ENCODE data around the gene SIRPA.
"Not testable (repeated sequence)": the region's sequence is repeated elsewhere in the genome, so short reads cannot be mapped to it uniquely, and the experiment has no call there.

Gene SIRPA

GRCh38 chr20:1909097-1909496 lies 13.9 kb downstream of the SIRPA start:
- no peak for DNase-seq

DNA sequence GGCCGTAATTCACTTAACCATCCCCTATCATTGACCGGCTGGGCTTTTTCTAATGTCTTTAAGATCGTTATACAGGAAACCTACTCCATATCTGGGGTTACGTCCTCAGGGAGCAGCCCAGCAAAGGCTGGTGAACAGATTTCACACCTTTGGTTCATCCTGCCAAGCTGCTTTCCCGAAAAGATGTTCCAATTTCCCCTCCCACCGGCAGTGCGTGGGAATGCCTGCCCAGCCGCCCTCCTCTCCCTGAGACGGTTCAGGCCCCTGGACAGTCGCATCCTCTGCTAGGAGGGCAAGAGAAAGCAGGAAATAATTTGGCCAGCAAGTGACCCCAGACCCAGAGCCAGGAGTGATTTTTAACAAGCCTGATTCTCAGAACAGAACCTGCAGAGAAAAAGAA lies 16.3 kb downstream of the SIRPA start:
- no peak for DNase-seq

DNA sequence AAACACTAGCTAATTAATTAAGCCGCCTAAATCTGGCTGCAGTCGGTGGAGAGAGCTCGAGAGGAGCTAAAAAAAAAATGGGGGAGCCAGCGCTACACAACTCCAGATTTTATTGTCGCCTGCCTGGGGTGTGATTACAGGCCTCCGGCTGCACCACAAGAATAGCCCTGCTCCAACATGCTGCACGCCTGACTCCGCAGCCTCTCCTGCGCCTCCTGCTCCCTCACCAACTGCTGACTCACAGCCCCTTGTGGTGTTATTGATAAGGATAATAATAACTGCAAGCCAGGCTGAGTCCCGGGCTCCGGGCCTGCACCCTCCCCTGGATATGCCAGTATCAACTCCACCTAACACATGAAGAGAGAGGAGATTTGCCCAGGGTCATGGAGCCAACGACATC lies 16.8 kb downstream of the SIRPA start:
- no peak for DNase-seq

- DNase-seq, result no peak
These were observed 17.4 kb downstream of the SIRPA start for GRCh38 chr20:1912646-1913045.

- not testable (repeated sequence) for DNase-seq
These were observed 20.0 kb downstream of the SIRPA start for GRCh38 chr20:1915233-1915632.

- DNase-seq, result no peak
These were observed 20.5 kb downstream of the SIRPA start for GRCh38 chr20:1915725-1916124.

GRCh38 chr20:1917786-1918185 lies 22.6 kb downstream of the SIRPA start:
- DNase-seq, result no peak

GRCh38 chr20:1918491-1919165 lies 23.4 kb downstream of the SIRPA start:
- DNase-seq, result no peak

DNA sequence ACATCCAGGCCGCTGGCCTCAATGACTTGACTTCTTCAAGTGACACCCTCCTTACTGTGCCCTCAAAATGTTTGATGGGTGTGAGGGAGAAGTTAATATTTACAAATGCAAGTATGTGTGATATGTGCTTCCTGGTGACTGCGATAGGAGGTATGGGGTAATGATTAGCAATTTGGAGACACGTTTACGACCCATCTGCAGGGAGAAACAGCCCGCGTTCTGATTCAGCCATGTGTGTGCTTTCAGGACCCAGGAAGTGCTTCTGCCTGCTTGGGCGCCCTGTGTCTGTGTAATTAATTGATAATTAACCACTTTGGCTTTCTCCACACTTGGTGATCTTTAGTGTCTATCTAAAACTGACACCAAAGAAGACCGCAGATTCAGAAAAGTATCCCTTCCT lies 25.0 kb downstream of the SIRPA start:
- no peak for DNase-seq

DNA sequence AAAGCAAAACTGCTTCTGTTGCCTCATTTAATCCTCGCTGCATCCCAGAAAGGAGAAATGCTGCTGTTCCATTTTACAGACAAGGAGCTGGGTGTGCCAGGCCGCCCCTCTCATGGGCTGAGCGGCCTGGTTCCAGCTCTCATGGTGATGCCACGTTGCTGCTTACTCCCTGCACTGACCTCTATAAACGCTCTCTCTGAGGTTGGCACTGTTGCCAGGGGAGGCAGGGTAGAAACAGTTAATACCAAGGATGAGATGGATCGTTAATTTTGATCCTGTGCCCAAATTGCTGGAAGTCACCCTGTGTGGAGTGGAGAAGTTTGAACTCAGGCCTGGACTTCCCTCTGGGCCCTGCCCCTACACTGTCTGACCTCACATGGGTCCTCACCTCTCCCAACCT lies 25.6 kb downstream of the SIRPA start:
- DNase-seq, result no peak

DNA sequence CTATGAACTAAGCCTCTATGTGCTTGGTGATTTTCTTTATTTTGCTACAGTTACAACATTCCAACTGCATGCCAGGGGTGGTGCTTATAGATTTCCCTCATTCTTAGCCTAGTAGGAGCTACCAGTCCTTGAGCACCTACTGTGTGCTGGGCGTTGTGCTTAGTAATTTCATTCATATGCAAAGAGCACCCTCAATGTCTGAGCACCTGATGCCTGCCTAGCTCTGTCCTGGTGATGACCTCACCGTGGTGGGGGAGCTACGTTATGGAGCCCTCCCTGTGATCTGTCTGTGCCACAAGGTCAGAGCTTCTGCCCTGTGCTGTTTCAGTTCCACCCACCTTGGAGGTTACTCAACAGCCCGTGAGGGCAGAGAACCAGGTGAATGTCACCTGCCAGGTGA lies 26.8 kb downstream of the SIRPA start:
- DNase-seq, result not testable (repeated sequence)

DNA sequence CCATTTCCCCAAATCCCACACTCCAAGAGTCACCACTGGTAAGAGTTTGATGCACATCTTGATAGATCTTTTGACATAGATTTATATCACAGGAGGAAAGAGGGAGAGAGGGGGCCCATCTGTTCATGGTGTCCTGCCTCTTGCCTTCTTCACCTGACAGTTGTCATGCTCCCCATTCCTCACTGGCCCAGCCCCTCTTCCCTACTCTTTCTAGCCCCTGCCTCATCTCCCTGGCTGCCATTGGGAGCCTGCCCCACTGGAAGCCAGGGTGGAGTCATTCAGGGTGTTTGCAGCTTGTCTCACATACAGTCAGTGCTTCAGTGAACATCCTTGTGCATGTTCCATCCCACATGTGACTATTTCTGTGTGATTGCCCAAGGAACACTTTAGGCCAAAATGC lies 27.6 kb downstream of the SIRPA start:
- no peak for DNase-seq

- DNase-seq, result no peak
These were observed 30.0 kb downstream of the SIRPA start for GRCh38 chr20:1924910-1925861.

DNA sequence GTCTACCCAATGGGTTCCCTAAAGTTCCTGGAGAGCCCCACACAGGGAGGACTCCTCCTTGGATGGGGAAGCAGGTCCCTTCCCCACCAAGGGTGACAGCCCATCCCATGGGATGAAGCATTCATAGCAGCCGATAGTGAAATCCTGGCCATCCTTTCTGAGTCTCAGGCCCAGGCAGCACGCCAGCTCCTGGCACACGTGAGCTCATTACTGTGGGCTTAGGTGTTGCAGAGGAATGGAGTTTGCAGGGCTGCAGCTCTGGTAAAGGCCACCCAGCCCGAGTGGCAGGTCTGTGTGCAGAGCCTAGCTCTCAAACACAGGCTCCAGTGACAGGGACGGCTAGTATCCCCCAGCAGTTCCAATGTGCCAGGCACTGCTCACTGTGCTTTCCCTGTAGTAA lies 31.0 kb downstream of the SIRPA start:
- DNase-seq, result no peak

DNA sequence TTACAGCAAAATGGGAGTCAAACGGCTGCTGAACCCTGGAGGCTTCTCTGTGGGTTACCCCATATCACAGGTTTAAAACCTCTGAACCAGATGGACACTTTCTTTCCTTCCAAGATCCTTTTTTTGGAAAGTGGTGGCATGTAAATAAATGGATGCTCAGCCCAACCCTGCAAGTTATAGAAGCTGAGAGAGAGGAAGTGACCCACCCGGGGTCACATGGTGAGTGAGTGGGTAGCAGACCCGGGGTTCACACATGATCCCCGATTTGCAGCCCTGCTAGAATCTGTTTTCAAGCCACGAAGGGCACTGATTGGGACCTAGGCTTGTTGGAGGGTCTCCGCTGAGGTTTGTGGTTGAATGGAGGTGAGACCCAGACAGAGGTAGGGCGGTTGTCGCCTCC lies 32.0 kb downstream of the SIRPA start:
- no peak for DNase-seq

GRCh38 chr20:1928154-1928553 lies 32.9 kb downstream of the SIRPA start:
- DNase-seq, result no peak

- no peak for DNase-seq
These were observed 33.6 kb downstream of the SIRPA start for GRCh38 chr20:1928782-1929181.

DNA sequence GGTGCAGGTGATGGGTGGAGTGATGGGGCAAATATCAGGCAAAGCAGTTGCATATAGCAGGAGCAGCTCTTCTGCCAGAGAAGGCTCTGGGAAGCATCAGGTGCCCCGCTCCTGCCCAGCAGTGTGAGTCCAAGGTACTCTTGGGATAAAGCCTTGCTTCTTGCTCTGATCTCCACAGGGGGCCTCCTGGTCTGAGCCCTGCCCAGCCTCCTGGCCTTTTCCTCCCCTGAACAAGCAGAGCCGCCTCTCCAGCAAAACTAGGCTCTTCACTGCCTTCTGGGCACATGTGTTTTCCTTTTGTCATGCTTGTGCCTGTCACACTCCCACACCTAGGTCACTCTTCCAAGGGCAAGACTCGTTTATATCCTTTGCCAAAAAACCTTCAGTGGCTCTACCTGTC lies 34.3 kb downstream of the SIRPA start:
- no peak for DNase-seq

DNA sequence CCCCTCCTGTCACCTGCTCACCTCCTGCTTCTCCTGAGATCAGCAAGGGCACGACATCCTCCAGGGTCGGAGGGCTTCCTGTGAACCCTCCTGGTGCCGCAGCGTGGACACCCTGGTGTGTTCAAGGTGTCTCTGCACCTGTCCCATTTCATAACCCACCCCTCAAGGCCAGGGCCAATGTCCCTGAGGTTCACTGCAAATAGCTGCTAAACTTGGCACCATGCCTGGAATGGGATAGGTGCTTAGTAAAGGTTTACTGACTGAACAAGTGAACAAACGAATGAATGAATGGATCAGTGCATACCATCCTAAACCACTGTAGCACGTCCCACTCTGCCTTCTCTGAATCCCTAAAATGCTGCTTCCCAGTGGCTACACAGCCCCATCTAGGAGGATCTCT lies 35.0 kb downstream of the SIRPA start:
- no peak for DNase-seq

DNA sequence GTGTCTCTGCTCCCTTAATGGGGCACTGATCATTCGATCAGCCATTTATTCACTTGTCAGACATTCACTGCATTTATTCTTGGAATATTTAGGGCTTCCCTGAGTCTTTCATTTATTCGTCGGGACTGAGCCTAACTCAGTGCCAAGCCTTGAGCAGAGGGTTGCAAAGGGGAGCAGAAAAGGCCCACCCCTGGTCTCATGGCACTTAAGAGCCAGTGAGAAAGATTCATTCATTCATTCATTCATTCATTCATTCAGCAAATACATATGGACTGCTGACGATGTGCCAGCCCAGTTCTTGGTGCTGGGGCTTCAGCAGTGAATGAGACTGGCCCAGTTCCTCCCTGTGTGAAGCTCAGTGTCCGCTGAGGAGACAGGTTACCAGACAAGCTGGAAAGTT lies 36.6 kb downstream of the SIRPA start:
- DNase-seq, result no peak

DNA sequence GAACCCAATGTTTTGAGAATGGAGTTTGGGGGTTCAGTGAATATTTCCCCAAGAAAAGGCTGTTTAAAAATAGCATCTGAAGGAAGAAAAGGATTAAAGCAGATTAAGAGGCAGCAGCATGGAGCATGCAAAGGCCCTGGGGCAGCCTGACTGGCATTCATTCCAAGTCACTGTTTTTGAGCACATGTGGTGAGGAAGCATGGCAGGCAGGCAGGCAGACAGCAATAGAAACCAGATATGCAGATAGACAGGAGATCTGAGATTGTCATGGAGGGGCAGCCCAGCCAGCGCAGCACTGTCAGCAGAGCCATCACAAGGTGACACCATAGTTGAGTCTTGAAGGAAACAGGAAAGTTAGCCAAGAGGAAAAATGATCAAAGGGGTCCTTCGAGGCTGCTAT lies 37.8 kb downstream of the SIRPA start:
- DNase-seq, result no peak

DNA sequence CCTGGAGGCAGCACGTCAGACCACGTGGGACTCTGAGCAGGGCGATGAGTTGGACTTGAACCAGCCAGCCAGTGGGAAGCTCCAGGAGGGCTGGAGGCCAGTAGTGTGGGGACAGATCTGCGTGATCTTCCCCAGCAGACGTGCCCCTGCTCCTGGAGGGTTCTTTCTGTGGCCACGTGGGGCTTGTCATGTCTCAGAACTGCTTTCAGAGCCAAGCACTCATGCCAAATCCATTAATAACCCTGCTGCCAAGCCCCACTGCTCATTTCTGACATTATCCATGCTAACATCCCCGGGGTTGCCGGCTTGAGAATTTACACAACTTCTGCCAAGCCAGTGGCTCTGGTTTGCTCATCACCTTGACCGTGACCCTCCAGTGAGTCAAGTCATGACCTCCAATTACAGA lies 38.3 kb downstream of the SIRPA start:
- no peak for DNase-seq

DNA sequence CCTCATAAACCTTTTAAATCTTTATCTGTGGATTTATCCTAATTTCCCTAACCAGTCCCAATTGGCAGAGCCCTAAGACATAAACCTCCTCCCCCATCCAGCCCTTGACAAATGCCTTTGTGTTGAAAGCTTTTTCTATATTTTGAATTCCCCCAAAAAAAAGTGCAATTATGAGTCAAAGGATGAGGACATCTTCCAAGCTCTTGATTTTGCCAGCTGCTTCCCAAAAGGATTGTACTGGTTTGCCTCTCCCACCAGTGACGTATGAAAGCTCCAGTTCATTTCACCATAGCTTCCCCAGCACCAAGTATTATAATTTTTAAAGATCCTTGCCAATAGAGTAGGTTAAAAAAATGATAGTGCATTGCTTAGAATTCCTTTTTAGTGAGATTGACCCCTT lies 38.9 kb downstream of the SIRPA start:
- no peak for DNase-seq

All from CD4-positive, alpha-beta T cell treated with Interferon alpha-2 for 1 hour (primary cell).